Measurements from ENCODE around the gene MYLK.

The MYLK gene

DNA sequence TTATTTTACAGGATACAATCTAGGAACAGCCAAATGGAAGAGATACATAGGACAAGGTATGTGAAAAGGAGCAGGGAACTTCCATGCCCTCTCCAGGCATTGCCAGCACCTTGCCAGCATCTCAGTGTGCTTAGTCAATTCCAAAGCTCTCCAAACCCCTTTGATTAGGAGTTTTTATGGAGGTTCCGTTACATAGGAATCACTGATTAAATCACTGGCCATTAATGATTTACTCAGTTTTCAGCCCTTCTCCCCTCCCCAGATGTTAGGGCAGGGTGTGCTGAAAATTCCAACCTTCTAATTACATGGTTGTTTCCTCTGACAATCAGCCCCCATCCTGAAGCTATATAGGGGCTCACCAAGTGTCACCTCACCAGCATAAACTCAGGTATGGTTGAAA, 11.5 kb downstream of the MYLK start:
- no peaks in the 10 kb centered on the region for H3K27me3 ChIP-seq (ENCODE audit: low read depth, low read length)
- H3K4me1 ChIP-seq (ENCODE audit: control insufficient read depth in 1 of 2, insufficient read depth in 2 of 2, low read length in 2 of 2), result no peaks in the 10 kb centered on the region
- no peak overlapping the region for H3K27ac ChIP-seq (ENCODE audit: low read length)
- no peaks in the 10 kb centered on the region for H3K9me3 ChIP-seq (ENCODE audit: control insufficient read depth in 1 of 2, low read length in 2 of 2)
- H3K36me3 ChIP-seq (ENCODE audit: control insufficient read depth in 1 of 2, insufficient read depth in 2 of 2, low read length in 2 of 2), result no peaks in the 10 kb centered on the region
- H3K4me3 ChIP-seq (ENCODE audit: low read depth in 1 of 2, low read length in 2 of 2), result no peak overlapping the region

DNA sequence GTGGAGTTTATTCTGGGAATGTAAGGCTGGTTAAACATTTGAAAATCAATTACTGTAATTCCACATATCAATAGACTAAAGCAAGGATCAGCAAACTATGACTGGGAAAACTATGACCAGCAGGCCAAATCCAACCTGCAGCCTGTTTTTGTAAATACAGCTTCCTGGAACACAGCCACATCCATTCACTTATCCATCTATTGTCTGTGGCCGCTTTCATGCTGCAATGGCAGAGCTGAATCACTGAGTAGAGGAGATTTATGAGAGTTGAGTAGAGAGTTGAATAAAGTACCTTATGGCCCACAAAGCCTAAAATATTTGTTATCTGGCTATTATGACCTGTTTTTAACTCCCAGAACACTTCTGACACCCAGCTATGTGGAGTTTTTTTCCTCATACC, 12.2 kb downstream of the MYLK start:
- Histone ChIP-seq H3K36me3 (ENCODE audit: control insufficient read depth in 1 of 2, insufficient read depth in 2 of 2, low read length in 2 of 2) (no peaks in the 10 kb centered on the region), H3K9me3 (ENCODE audit: control insufficient read depth in 1 of 2, low read length in 2 of 2) (no peaks in the 10 kb centered on the region), H3K27me3 (ENCODE audit: low read depth, low read length) (no peaks in the 10 kb centered on the region), H3K4me1 (ENCODE audit: control insufficient read depth in 1 of 2, insufficient read depth in 2 of 2, low read length in 2 of 2) (no peaks in the 10 kb centered on the region), H3K4me3 (ENCODE audit: low read depth in 1 of 2, low read length in 2 of 2) (no peak overlapping the region), H3K27ac (ENCODE audit: low read length) (no peak overlapping the region)

DNA sequence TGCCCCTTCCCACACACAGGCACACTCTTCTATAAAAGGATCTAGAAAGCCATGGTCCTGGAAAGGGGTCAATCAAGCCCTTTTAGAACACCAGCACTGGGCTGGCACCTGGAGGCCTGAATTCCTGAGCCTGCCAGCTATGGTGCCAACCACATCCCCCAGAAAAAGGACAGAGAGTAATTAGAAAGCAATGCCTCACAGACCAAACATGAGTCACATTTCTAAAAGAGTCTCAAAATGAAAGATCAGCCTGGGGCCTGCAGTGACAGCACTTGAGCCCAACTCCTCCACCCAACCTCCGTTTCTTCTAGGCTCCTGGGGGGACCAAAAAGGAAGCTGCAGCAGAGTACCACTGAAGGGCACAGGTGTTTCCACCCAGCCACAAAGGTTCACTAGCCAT, 14.1 kb downstream of the MYLK start:
- Histone ChIP-seq H3K9me3 (ENCODE audit: control insufficient read depth in 1 of 2, low read length in 2 of 2) (no peaks in the 10 kb centered on the region), H3K27ac (ENCODE audit: low read length) (no peak overlapping the region), H3K4me3 (ENCODE audit: low read depth in 1 of 2, low read length in 2 of 2) (no peak overlapping the region), H3K27me3 (ENCODE audit: low read depth, low read length) (no peaks in the 10 kb centered on the region), H3K4me1 (ENCODE audit: control insufficient read depth in 1 of 2, insufficient read depth in 2 of 2, low read length in 2 of 2) (no peaks in the 10 kb centered on the region), H3K36me3 (ENCODE audit: control insufficient read depth in 1 of 2, insufficient read depth in 2 of 2, low read length in 2 of 2) (no peaks in the 10 kb centered on the region)

DNA sequence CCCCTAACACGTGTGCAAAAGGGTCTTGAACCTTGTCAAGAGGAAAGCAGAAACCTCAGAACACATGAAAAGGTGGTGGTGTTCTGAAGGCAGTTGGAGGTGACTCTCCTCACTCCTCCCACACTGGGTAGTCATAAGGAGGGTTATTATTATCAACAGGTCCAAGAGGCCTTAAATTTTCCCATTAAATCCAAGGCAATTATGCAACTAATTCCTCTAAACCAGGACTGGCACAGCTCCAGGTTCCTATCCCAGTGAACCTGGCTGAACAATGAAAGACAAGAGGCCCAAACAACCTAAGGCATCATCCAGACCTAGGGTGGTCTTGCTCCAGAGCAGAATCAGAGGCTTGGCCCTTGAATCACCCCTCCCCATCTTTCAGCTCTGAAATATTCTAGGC, 15.0 kb downstream of the MYLK start:
- H3K4me1 ChIP-seq (ENCODE audit: control insufficient read depth in 1 of 2, insufficient read depth in 2 of 2, low read length in 2 of 2), result no peaks in the 10 kb centered on the region
- no peaks in the 10 kb centered on the region for H3K27me3 ChIP-seq (ENCODE audit: low read depth, low read length)
- no peak overlapping the region for H3K4me3 ChIP-seq (ENCODE audit: low read depth in 1 of 2, low read length in 2 of 2)

DNA sequence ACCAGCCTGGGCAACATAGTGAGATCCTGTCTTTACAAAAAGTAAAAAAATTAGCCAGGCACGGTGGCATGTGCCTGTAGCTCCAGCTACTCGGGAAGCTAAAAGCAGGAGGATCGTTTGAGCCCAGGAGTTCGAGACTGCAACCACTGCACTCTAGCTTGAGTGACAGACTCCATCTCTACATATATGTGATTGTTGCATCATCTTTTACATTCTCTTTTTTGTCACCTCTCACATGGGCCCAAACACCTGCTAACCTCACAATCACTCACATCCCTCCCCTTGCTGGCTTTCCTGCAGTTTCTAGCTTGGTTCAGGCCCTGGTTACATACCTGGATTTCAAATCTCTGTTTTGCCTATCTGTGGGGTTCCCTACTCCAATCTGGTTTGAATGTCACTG, 19.4 kb downstream of the MYLK start:
- Histone ChIP-seq H3K9me3 (ENCODE audit: control insufficient read depth in 1 of 2, low read length in 2 of 2) (no peaks in the 10 kb centered on the region), H3K27me3 (ENCODE audit: low read depth, low read length) (no peaks in the 10 kb centered on the region), H3K4me1 (ENCODE audit: control insufficient read depth in 1 of 2, insufficient read depth in 2 of 2, low read length in 2 of 2) (no peaks in the 10 kb centered on the region), H3K36me3 (ENCODE audit: control insufficient read depth in 1 of 2, insufficient read depth in 2 of 2, low read length in 2 of 2) (no peaks in the 10 kb centered on the region), H3K4me3 (ENCODE audit: low read depth in 1 of 2, low read length in 2 of 2) (no peak overlapping the region), H3K27ac (ENCODE audit: low read length) (no peak overlapping the region)

More for the DNA sequence above, 15.0 kb downstream of the MYLK start:
- no peaks in the 10 kb centered on the region for H3K36me3 ChIP-seq (ENCODE audit: control insufficient read depth in 1 of 2, insufficient read depth in 2 of 2, low read length in 2 of 2)
- H3K27ac ChIP-seq (ENCODE audit: low read length), result no peak overlapping the region
- H3K9me3 ChIP-seq (ENCODE audit: control insufficient read depth in 1 of 2, low read length in 2 of 2), result no peaks in the 10 kb centered on the region

DNA sequence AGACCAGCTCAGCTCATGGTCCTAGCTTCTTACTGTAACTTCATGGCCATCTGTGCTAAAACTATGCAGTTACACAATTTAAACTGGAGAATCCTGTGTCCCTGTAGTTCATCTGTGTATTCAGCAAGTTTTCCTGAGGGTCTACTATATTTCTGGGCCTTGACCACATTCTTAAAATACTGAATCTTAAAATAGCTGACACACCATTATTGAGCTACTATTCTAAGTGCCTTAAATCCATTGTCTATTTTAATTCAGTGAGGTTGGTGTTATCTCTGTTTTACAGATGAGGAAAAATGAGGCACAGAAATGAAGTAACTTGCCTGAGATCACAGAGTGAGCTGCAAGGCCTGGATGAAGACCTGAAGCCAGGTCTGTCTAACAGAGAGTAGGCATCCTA, 22.0 kb downstream of the MYLK start:
- Histone ChIP-seq H3K27me3 (ENCODE audit: low read depth, low read length) (no peaks in the 10 kb centered on the region), H3K36me3 (ENCODE audit: control insufficient read depth in 1 of 2, insufficient read depth in 2 of 2, low read length in 2 of 2) (no peaks in the 10 kb centered on the region), H3K27ac (ENCODE audit: low read length) (no peak overlapping the region), H3K4me3 (ENCODE audit: low read depth in 1 of 2, low read length in 2 of 2) (no peak overlapping the region), H3K9me3 (ENCODE audit: control insufficient read depth in 1 of 2, low read length in 2 of 2) (no peaks in the 10 kb centered on the region), H3K4me1 (ENCODE audit: control insufficient read depth in 1 of 2, insufficient read depth in 2 of 2, low read length in 2 of 2) (no peaks in the 10 kb centered on the region)

DNA sequence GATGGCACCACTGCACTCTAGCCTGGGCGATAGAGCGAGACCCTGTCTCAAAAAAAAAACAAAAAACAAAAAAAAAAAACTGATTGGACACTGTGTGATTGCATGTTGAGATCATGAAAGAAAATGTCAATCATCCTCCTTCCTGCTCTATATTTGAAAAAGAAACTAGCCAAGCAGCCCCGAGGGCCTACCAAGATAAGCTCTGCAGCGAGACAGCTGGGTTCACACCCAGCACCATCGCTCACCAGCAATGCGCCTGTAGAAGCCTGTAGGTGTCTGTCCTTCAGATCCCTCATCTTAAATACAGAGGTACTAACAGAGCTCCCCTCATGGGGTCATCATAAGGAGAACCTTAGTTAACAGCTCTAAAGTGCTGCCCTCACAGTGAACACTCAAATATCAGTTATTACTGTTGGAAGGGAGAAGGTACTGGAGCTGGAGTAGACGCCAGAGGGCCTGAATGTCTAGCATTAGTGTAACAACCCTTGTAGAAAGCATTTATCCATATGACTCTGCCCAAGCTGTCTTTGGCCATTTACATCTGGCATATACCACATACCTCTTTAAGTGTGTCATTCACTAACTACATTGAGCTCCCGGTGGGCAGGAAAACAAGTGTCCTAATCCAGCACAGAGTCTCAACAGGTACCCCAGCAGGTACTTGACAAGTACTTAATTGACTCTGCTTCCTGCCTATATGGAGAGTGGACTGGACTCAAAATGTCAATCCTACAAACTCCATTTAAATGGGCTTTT, 22.9 kb downstream of the MYLK start:
- Histone ChIP-seq H3K4me3 (ENCODE audit: low read depth in 1 of 2, low read length in 2 of 2) (no peak overlapping the region), H3K27ac (ENCODE audit: low read length) (no peak overlapping the region), H3K4me1 (ENCODE audit: control insufficient read depth in 1 of 2, insufficient read depth in 2 of 2, low read length in 2 of 2) (no peaks in the 10 kb centered on the region), H3K36me3 (ENCODE audit: control insufficient read depth in 1 of 2, insufficient read depth in 2 of 2, low read length in 2 of 2) (no peaks in the 10 kb centered on the region), H3K27me3 (ENCODE audit: low read depth, low read length) (no peaks in the 10 kb centered on the region), H3K9me3 (ENCODE audit: control insufficient read depth in 1 of 2, low read length in 2 of 2) (no peaks in the 10 kb centered on the region)

DNA sequence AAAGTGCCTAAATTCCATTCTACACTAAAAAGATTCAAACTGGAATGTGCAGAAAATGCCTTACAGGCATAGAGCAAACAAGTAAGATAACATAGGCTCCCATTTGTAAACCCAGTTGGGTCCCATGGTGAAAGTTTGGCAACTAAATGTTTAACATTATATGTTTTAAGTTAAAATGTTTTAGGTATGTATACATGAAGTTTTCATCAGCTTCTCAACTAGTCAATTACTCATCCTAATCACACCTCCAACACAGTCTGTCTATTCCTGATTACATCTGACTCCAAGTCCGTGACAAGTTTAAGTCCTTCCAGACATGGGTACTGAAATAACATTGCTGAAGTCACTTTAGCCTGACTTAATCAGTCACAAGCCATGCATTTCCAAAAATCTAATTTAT, 25.0 kb downstream of the MYLK start:
- Histone ChIP-seq H3K9me3 (ENCODE audit: control insufficient read depth in 1 of 2, low read length in 2 of 2) (no peaks in the 10 kb centered on the region), H3K27ac (ENCODE audit: low read length) (no peak overlapping the region), H3K4me3 (ENCODE audit: low read depth in 1 of 2, low read length in 2 of 2) (no peak overlapping the region), H3K4me1 (ENCODE audit: control insufficient read depth in 1 of 2, insufficient read depth in 2 of 2, low read length in 2 of 2) (no peaks in the 10 kb centered on the region), H3K36me3 (ENCODE audit: control insufficient read depth in 1 of 2, insufficient read depth in 2 of 2, low read length in 2 of 2) (no peaks in the 10 kb centered on the region), H3K27me3 (ENCODE audit: low read depth, low read length) (no peaks in the 10 kb centered on the region)

DNA sequence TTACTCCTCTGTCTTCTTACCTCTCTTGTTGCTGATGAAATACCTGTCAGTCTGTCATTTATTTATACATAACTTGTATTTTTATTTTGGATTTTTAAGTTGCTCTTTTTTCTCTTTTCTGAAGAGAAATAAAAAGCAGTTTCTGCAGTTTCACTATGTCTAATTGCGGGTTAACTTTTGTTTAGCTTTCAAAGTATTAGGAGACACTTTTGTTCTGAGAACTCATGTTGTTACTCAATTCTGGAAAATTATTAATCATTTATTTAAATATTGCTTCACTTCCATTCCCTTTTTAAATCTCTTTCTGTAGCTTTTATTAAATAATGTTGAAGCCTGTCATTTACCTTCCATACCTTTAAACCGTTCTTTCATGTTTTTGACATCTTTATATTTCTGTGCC, 29.2 kb downstream of the MYLK start:
- H3K4me1 ChIP-seq (ENCODE audit: control insufficient read depth in 1 of 2, insufficient read depth in 2 of 2, low read length in 2 of 2), result no peaks in the 10 kb centered on the region
- no peaks in the 10 kb centered on the region for H3K27me3 ChIP-seq (ENCODE audit: low read depth, low read length)
- no peaks in the 10 kb centered on the region for H3K36me3 ChIP-seq (ENCODE audit: control insufficient read depth in 1 of 2, insufficient read depth in 2 of 2, low read length in 2 of 2)
- H3K9me3 ChIP-seq (ENCODE audit: control insufficient read depth in 1 of 2, low read length in 2 of 2), result no peaks in the 10 kb centered on the region
- H3K27ac ChIP-seq (ENCODE audit: low read length), result no peak overlapping the region
- no peak overlapping the region for H3K4me3 ChIP-seq (ENCODE audit: low read depth in 1 of 2, low read length in 2 of 2)

DNA sequence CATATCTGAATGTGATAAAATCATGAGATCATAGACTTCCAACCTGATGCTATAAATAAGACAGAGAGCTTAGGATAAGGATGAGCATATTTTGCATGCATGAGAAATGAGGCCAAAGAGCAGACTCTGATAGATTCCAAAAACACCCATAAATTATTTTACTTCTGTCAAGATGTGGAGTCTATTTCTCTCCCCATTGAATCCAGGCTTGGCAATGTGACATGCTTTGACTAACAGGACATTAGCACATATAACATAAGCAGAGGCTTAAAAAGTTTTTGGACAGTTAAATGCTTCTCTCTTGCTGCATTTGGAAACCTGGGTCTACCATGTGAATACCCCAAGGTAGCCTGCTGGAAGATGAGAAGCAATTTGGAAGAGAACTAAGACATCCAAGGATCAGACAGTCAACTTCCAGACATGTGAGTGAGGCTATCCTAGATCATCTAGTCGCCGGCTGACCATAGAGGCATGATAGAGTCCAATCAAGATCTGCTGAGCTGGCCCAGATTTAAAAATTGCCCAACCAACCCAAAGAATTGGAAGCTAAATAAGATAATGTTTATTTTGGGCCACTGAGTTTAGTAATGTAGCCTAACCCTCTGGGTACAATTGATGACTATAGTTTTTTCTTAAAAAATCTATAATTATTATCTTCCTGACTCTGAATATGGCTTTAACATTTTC, 30.3 kb downstream of the MYLK start:
- H3K36me3 ChIP-seq (ENCODE audit: control insufficient read depth in 1 of 2, insufficient read depth in 2 of 2, low read length in 2 of 2), result no peaks in the 10 kb centered on the region
- peaks cover 0 to 3% of the 10 kb centered on the region in 2 donors for H3K9me3 ChIP-seq (ENCODE audit: control insufficient read depth in 1 of 2, low read length in 2 of 2)
- no peak overlapping the region for H3K27ac ChIP-seq (ENCODE audit: low read length)
- no peaks in the 10 kb centered on the region for H3K4me1 ChIP-seq (ENCODE audit: control insufficient read depth in 1 of 2, insufficient read depth in 2 of 2, low read length in 2 of 2)
- H3K4me3 ChIP-seq (ENCODE audit: low read depth in 1 of 2, low read length in 2 of 2), result no peak overlapping the region
- H3K27me3 ChIP-seq (ENCODE audit: low read depth, low read length), result no peaks in the 10 kb centered on the region

DNA sequence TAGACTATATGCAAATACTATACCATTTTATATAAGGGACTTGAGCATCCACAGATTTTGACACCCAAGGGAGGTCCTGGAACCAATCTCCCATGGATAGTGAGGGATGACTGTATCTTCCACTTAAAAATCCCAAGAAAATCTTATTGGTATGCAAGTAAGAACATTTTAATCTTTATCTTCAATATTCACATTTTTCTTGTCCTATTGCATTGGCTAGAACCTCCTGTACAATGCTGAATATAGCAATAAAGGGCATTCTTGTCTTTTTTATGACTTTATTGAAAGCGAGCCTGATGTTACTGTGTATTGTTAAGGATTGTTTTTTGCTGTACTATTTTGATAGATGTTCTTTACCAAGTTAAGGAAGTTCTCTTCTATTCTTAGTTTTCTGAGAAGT, 36.9 kb downstream of the MYLK start:
- Histone ChIP-seq H3K27me3 (ENCODE audit: low read depth, low read length) (no peaks in the 10 kb centered on the region), H3K4me1 (ENCODE audit: control insufficient read depth in 1 of 2, insufficient read depth in 2 of 2, low read length in 2 of 2) (no peaks in the 10 kb centered on the region), H3K9me3 (ENCODE audit: control insufficient read depth in 1 of 2, low read length in 2 of 2) (peaks cover 3 to 22% of the 10 kb centered on the region in 2 donors), H3K36me3 (ENCODE audit: control insufficient read depth in 1 of 2, insufficient read depth in 2 of 2, low read length in 2 of 2) (no peaks in the 10 kb centered on the region), H3K27ac (ENCODE audit: low read length) (no peak overlapping the region), H3K4me3 (ENCODE audit: low read depth in 1 of 2, low read length in 2 of 2) (no peak overlapping the region)

DNA sequence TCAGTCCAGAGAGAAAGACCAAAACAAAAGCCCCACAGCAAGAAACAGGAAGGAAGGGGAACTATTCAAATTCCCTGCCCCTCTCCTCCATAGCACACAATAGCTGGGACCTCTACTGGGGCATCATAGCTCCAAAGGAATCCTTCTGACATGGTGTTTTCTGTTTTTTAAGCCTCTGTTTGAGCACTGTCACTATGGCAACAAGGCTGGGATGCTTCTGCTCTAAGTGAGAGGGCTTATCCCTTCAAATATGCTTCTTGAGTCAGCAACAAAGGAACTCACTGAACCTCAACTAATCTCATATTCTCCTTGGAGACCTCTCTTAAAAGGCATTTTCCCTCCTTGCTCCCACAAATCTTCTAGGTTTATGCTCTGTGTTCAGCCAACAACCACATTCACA, 40.5 kb downstream of the MYLK start:
- H3K27ac ChIP-seq (ENCODE audit: low read length), result no peak overlapping the region
- no peaks in the 10 kb centered on the region for H3K27me3 ChIP-seq (ENCODE audit: low read depth, low read length)
- H3K4me3 ChIP-seq (ENCODE audit: low read depth in 1 of 2, low read length in 2 of 2), result no peak overlapping the region
- H3K4me1 ChIP-seq (ENCODE audit: control insufficient read depth in 1 of 2, insufficient read depth in 2 of 2, low read length in 2 of 2), result no peaks in the 10 kb centered on the region
- H3K36me3 ChIP-seq (ENCODE audit: control insufficient read depth in 1 of 2, insufficient read depth in 2 of 2, low read length in 2 of 2), result no peaks in the 10 kb centered on the region
- peaks cover 7 to 24% of the 10 kb centered on the region in 2 donors for H3K9me3 ChIP-seq (ENCODE audit: control insufficient read depth in 1 of 2, low read length in 2 of 2)
